OCI-LY3 (cell line): ENCODE measurements around the gene FKBP1B.

ENCODE experiments used
- H2AFZ ChIP-seq: fragments of 200-600, 300-600 bp; shearing (Covaris generic); 2 replicates; pipeline ENCODE4 v1.6.0; 2014; ENCODE audit warnings: antibody characterized with exemption, low read depth, low read length
- H3K27ac ChIP-seq: fragments of 200-600, 300-600 bp; sonication (generic); 2 replicates; pipeline ENCODE4 v1.5.1; 2014; ENCODE audit warnings: mild to moderate bottlenecking, low read length, moderate library complexity, mixed read lengths
- H3K27me3 ChIP-seq: fragments of 200-600, 300-600 bp; sonication (generic); 2 replicates; pipeline ENCODE4 v1.6.1; 2014; ENCODE audit warnings: low read depth, low read length, mixed read lengths
- H3K36me3 ChIP-seq: fragments of 200-600, 300-600 bp; sonication (generic); replicated peaks from 2 replicates; pipeline ENCODE3; 2014; ENCODE audit warnings: low read depth, low read length, mixed read lengths
- H3K4me1 ChIP-seq: fragments of 300-600, 200-600 bp; sonication (generic); 2 replicates; pipeline ENCODE4 v1.6.1; 2014; ENCODE audit warnings: low read length, mixed read lengths
- H3K4me2 ChIP-seq: fragments of 200-600, 300-600 bp; sonication (generic); 2 replicates; pipeline ENCODE4 v1.6.1; 2014; ENCODE audit warnings: low read length, mixed read lengths
- H3K4me3 ChIP-seq: fragments of 300-600, 200-600 bp; sonication (generic); 2 replicates; pipeline ENCODE4 v1.5.1; 2014; ENCODE audit warnings: antibody characterized with exemption, mild to moderate bottlenecking, low read length, moderate library complexity
- H3K79me2 ChIP-seq: fragments of 300-600, 200-600 bp; shearing (Covaris generic); 2 replicates; pipeline ENCODE4 v1.6.1; 2014; ENCODE audit warnings: mild to moderate bottlenecking, low read length, mixed read lengths
- H3K9ac ChIP-seq: fragments of 300-600, 200-600 bp; shearing (Covaris generic); 2 replicates; pipeline ENCODE4 v1.6.0; 2014; ENCODE audit warnings: mild to moderate bottlenecking, low read length, moderate library complexity
- H3K9me3 ChIP-seq: fragments of 200-600, 300-600 bp; shearing (Covaris generic); 2 replicates; pipeline ENCODE4 v1.6.1; 2014; ENCODE audit warnings: low read length, mixed read lengths; ENCODE audit not compliant: insufficient read depth
- H4K20me1 ChIP-seq: fragments of 200-600, 300-600 bp; sonication (generic); 2 replicates; pipeline ENCODE4 v1.6.1; 2016; ENCODE audit warnings: low read length, mixed read lengths; ENCODE audit not compliant: insufficient read depth
- EZH2phosphoT487 ChIP-seq: fragments of 200-600 bp; shearing (Covaris generic); IDR thresholded peaks from 2 replicates; pipeline ENCODE4 v1.6.1; 2018; ENCODE audit warnings: antibody characterized with exemption, mixed run types, low read depth
- TF ChIP-seq, protein P1 (sequence below): fragments of 200-600, 300-600 bp; sonication (generic); IDR thresholded peaks from 2 replicates; pipeline ENCODE4 v1.5.1; 2014; ENCODE audit warnings: antibody characterized with exemption, low read length, low read depth

The FKBP1B gene

DNA sequence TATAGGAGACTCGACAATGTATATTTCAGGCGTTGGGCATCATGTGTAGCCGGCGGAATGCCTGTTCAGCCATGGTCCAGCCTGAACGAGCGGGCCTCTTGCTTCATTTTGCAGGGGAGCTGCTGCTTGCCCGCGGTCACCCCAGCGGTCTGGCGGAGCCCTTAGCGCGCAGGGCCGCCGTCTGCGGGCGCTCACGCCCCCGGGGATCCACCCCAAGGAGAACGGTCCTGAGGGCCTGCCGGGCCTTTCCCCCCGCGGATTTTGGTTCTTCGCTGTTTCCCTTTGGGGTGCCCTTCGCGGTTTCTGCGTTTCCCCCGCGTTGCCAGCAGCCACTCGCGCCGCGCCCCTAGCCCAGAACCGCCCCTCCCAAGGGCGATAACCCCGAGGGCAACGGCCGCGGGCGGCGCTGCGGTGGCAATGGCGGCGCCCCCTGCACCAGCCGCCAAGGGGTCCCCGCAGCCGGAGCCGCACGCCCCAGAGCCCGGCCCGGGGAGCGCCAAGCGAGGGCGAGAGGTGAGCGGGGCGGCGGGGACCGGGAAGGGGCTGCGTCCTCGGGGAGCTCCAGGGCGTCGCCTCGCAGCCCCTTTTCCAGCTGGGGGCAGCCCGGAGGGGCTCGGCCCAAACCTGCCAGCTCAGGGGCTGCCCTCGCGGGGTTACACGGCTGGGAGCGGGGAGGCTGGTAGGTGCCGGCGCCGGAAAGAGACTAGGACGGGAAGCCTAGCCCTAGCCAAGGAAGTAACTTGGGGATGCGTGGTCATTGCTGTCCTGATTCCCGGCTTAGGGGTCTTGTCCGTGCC lies 39.7 kb upstream of the FKBP1B start, which contains the start of gene MFSD2B:
MFSD2B (plus strand) TSS at position 406 of the 797 bp plus-strand sequence; CDS start at position 418, 12 bp downstream.
- Histone ChIP-seq H3K9ac (no peak within 1 kb of the TSS), H3K4me3 (no peak within 1 kb of the TSS), H3K4me1 (no peaks in the 10 kb centered on the region), H3K9me3 (no peaks in the 10 kb centered on the region), H3K27me3 (no peaks in the 10 kb centered on the region), H4K20me1 (no peaks in the 10 kb centered on the region), H3K79me2 (no peaks in the 10 kb centered on the region), H3K27ac (no peak within 1 kb of the TSS), H3K36me3 (no peaks in the 10 kb centered on the region), H2AFZ (no peak within 1 kb of the TSS), H3K4me2 (no peak within 1 kb of the TSS)
- no peak for TF ChIP-seq EZH2phosphoT487
- TF ChIP-seq, protein P1, sequence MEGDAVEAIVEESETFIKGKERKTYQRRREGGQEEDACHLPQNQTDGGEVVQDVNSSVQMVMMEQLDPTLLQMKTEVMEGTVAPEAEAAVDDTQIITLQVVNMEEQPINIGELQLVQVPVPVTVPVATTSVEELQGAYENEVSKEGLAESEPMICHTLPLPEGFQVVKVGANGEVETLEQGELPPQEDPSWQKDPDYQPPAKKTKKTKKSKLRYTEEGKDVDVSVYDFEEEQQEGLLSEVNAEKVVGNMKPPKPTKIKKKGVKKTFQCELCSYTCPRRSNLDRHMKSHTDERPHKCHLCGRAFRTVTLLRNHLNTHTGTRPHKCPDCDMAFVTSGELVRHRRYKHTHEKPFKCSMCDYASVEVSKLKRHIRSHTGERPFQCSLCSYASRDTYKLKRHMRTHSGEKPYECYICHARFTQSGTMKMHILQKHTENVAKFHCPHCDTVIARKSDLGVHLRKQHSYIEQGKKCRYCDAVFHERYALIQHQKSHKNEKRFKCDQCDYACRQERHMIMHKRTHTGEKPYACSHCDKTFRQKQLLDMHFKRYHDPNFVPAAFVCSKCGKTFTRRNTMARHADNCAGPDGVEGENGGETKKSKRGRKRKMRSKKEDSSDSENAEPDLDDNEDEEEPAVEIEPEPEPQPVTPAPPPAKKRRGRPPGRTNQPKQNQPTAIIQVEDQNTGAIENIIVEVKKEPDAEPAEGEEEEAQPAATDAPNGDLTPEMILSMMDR = no peak

DNA sequence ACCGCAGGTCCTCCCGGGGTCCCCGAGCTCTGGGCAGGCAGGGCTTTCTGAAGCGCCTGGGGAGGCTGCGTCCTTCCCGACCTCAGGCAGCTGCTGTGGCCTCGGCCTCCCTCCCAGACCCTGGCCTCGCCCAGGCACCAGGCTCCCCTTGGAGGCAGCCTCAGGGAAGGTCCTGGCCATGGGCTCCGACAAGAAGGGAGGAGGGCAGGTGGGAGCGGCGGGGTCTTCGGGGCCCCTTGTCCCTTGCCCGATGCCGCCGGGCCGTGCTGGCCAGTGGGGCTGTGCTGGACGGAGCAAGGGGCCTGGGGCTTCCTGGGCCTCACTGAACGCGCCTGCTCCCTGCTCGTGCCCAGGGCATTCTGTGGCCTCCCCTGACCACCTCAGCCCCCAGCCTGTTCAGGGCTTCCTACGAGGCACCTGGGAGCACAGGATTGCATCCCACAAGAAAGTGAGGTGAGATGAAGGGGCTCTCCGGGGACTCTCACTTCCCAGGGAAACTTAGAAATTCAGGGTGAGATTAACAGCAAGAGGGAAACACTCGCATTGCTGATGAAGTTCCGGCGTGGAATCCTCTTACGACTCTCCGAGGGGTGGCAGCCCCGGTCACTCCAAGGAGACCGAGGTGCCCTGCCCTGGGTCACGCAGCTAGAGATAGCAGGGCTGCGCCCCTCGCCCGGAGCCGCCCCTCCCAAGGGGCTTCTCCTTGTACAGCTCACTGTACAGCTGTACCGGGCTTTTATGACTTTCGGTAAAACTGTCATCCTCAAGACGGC lies 38.9 kb upstream of the FKBP1B start:
- Histone ChIP-seq H3K27ac (no peak overlapping the region), H3K4me1 (no peaks in the 10 kb centered on the region), H2AFZ (no peak overlapping the region), H3K36me3 (no peaks in the 10 kb centered on the region), H3K9me3 (no peaks in the 10 kb centered on the region), H3K27me3 (no peaks in the 10 kb centered on the region), H3K4me2 (no peak overlapping the region), H3K9ac (no peak overlapping the region), H3K79me2 (no peaks in the 10 kb centered on the region), H3K4me3 (no peak overlapping the region), H4K20me1 (no peaks in the 10 kb centered on the region)
- TF ChIP-seq, protein P1 = no peak
- TF ChIP-seq EZH2phosphoT487 = no peak

DNA sequence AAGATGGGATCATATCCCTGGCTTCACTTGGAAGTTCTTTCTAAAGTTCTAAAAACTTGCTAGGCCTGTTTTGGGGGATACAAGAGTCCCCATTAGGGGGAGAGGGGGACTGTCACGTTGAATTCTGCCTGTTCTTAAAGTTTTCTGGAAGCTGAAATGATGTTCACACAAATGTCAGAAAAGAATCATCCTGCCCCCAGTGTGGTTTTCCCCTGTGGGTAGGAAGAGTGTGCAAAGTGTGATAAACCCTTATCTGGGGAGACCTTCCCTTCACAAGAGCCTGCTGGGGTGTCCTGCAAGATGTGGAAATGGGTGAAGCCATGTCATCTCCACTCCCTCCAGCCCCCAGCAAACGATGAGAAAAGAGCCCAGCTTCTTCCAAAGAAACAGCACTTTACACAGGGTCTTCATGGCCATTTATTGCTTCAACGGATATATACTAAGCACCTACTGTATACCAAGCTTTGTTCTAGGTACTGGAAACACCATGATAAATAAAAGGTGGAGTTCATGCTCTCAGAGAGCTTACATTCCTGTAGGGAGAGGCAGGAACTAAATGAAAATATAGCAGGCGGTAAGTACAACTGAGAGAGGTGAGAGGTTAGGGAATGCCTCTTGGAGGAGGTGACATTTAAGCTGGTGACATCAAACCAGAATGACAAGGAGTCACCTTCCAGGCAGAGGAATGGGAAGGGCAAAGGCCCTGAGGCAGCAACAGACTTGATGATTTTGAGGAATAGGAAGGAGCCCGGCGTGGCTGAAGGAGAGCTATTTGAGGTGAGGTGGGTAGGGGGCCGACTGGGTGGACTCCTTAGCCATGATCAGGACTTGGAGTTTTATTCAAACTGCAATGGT lies 38.1 kb upstream of the FKBP1B start:
- no peaks in the 10 kb centered on the region for H3K79me2 ChIP-seq
- H3K9me3 ChIP-seq = no peaks in the 10 kb centered on the region
- no peak overlapping the region for H3K27ac ChIP-seq
- no peak for TF ChIP-seq EZH2phosphoT487
- TF ChIP-seq, protein P1 = no peak
- no peaks in the 10 kb centered on the region for H3K36me3 ChIP-seq
- H4K20me1 ChIP-seq = no peaks in the 10 kb centered on the region
- H3K4me1 ChIP-seq = no peaks in the 10 kb centered on the region
- H3K4me2 ChIP-seq = no peak overlapping the region
- H3K9ac ChIP-seq = no peak overlapping the region
- H3K27me3 ChIP-seq = no peaks in the 10 kb centered on the region
- H2AFZ ChIP-seq = no peak overlapping the region
- no peak overlapping the region for H3K4me3 ChIP-seq
